Ovary (tissue), 9 donors: Measurements from ENCODE around the gene ZMIZ1. TPM values are rescaled to one million over a fixed set of nuclear protein-coding genes. Genes with fewer than 3 reads are reported as not detected.

Experiments used
- DNase-seq, 5 donors: peaks; one replicate each; pipeline ENCODE4 v3.0.0-alpha.2; 2019 to 2020
- H3K27ac ChIP-seq, 2 donors: fragments of 200-600 bp; one replicate each; pipeline versions ENCODE4 v1.5.1 to v1.8.0; 2019 to 2022
- H3K27me3 ChIP-seq: fragments of 200-600 bp; one replicate; pipeline ENCODE4 v1.8.0; 2022
- H3K36me3 ChIP-seq: fragments of 200-600 bp; sonication (generic); one replicate; pipeline ENCODE4 v1.5.1; 2019
- H3K4me1 ChIP-seq: one replicate; pipeline ENCODE4 v1.8.1; 2013; ENCODE audit warnings: mild to moderate bottlenecking, moderate library complexity; ENCODE audit not compliant: insufficient read depth
- H3K4me3 ChIP-seq: fragments of 200-600 bp; sonication (generic); one replicate; pipeline ENCODE4 v1.5.1; 2017
- H3K9me3 ChIP-seq, 2 donors: fragments of 200-600 bp in 1 of 2; sonication (generic) in 1 of 2; one replicate each; pipeline versions ENCODE4 v1.5.1 to v1.8.1; 2013 to 2019; ENCODE audit warnings: mild to moderate bottlenecking in 1 of 2, moderate library complexity in 1 of 2
- CTCF ChIP-seq, 3 donors: fragments of 450-650 bp in 2 of 3; fragments of 200-600 bp in 1 of 3; IDR thresholded peaks; one replicate each; pipeline versions ENCODE4 v1.5.1 to v1.8.0; 2016 to 2022; ENCODE audit warnings: antibody characterized with exemption in 3 of 3, mild to moderate bottlenecking in 1 of 3
- EP300 ChIP-seq: sonication (generic); formaldehyde crosslinking; IDR thresholded peaks from one replicate; pipeline ENCODE4 v1.6.1; 2017; ENCODE audit warnings: antibody characterized with exemption
- POLR2A ChIP-seq: fragments of 450-650 bp; IDR thresholded peaks from one replicate; pipeline ENCODE4 v1.6.1; 2017; ENCODE audit warnings: antibody characterized with exemption, mild to moderate bottlenecking, moderate library complexity
- WGBS, 3 donors: extraction: QIAGEN DNeasy Blood & Tissue Kit in 1 of 3; methylation state at CpG; one replicate each; pipeline versions ENCODE4 v1.1.5 to v1.1.7; 2013 to 2017; 5-methylcytosine and 5-hydroxymethylcytosine counted together
- intact Hi-C, 4 donors: fragments of 100-400 bp; cut with DNase I; formaldehyde crosslinking; loops; one replicate each; pipeline versions ENCODE4 v1.11.0 to v1.15.1; 2022 to 2023
- polyA plus RNA-seq, 2 donors: library from polyadenylated mRNA; stranded (reverse); fragments of 200-250 nt in 1 of 2; fragments of 350-450 nt in 1 of 2; fragmentation: Illumina TruSeq in 1 of 2; extraction: RNeasy Lipid Tissue Mini Kit (QIAGEN cat#74804) in 1 of 2; gene quantifications; one replicate each; pipeline ENCODE4 v1.2.3, GENCODE V29; 2013 to 2014
- total RNA-seq, 7 donors: library from RNA; depleted of rRNA in 2 of 7; stranded (reverse); fragments of >200 nt in 2 of 7; fragmentation: NEBNext Ultra II Directional in 3 of 7; extraction: Animal tissue kit (Norgen Biotek cat#: 25700) in 3 of 7; gene quantifications; one replicate each; pipeline versions ENCODE4 v1.1.0 to v1.2.4, GENCODE V29; 2016 to 2023
- donor health status: DM: no; HTN: no; CAD: no; lungs with moderate emphysema.
- donor health status: DM: no; HTN: no; CAD: no.
- donor health status: Bipolar disorder and iron deficiency.
- donor health status: DM: yes; HTN: yes; CAD: no.
- donor health status: DM: no; HTN: no; CAD: no.
- donor health status: DM: yes; HTN: yes; CAD: no.

Gene ZMIZ1
- total and polyA plus RNA-seq, 9 donors, result 30.3 to 117 (median 69.1) TPM

DNA sequence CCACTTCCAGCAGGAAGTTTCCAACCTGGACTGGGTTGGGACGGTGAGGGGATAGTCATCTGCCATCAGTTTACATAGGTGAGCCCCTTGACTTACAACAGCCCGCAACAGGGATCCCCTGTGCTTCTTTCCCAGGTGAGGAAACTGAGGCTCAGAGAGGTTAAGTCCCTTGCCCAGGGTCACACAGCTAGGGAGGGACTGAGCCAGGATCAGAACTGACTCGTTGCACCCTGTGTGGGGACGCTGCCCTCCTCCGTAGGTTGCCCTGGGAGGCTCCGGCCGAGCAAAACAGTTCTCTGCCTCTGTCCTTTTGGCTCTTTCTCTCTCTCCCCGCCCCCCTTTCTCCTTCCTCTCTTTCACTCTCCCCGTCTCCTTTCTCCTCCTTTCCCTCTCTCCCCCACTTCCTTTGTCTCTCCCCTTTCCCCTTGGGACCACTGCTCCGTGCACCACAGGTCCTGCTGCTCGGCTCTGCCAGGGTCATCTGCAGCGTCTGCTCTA, 161.1 kb downstream of the ZMIZ1 start:
- no peaks in the 10 kb centered on the region for H3K36me3 ChIP-seq
- H3K4me3 ChIP-seq, result no peak overlapping the region
- WGBS, 3 donors, result 70 to 75% (median 70%) methylated on average over 12 of the region's 12 CpGs
- no peaks in the 10 kb centered on the region for H3K27me3 ChIP-seq
- intact Hi-C loops, result no loop called here
- TF ChIP-seq CTCF (IDR thresholded peaks at IDR 0.05), result no peak
- no peak for TF ChIP-seq POLR2A
- no peak for TF ChIP-seq EP300
- H3K9me3 ChIP-seq, result no peaks in the 10 kb centered on the region
- no peaks in the 10 kb centered on the region for H3K4me1 ChIP-seq
- no peak for DNase-seq
- H3K27ac ChIP-seq, result no peak overlapping the region

DNA sequence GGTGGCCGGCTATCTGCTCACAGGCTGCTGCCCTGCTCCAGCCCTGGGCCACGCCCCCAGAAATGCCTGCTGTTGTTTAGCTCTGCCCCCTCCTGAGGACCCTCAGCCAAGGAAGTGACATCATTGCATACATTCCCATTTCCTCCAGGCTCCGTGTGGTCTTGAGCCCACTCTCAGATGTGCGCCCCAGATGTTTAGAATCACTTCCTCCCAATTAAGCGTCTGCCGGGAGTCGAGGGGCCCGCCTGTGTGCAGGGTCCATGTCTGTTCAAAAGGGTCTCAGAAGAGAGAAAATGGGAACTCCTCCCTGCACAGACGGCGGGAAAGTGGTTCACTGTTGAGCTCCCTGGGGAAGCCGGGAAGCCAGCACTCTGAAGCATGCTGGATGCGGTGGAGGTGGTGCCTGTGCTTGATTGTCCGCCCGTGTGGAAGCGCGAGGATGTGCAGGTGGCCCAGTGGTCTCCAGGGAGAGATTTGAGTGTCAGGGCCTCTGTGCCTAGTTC, 161.6 kb downstream of the ZMIZ1 start:
- WGBS, 3 donors, result 68 to 71% (median 71%) methylated on average over 16 of the region's 16 CpGs
- Histone ChIP-seq H3K36me3 (no peaks in the 10 kb centered on the region), H3K9me3 (no peaks in the 10 kb centered on the region), H3K4me1 (no peaks in the 10 kb centered on the region), H3K27me3 (no peaks in the 10 kb centered on the region), H3K4me3 (no peak overlapping the region), H3K27ac (no peak overlapping the region)
- TF ChIP-seq EP300 (no peak), CTCF (IDR thresholded peaks at IDR 0.05) (no peak), POLR2A (no peak)
- no peak for DNase-seq
- intact Hi-C loops, result no loop called here

GRCh38 chr10:79230850-79231249, 162.1 kb downstream of the ZMIZ1 start:
- Histone ChIP-seq H3K27me3 (no peaks in the 10 kb centered on the region), H3K27ac (no peak overlapping the region), H3K4me1 (no peaks in the 10 kb centered on the region), H3K4me3 (no peak overlapping the region), H3K36me3 (no peaks in the 10 kb centered on the region), H3K9me3 (no peaks in the 10 kb centered on the region)
- TF ChIP-seq POLR2A (no peak), EP300 (no peak), CTCF (IDR thresholded peaks at IDR 0.05) (no peak)
- 89 to 94% (median 89%) methylated on average over 4 of the region's 4 CpGs for WGBS, 3 donors
- intact Hi-C loops, result no loop called here
- no peak for DNase-seq

GRCh38 chr10:79231908-79232307, 163.1 kb downstream of the ZMIZ1 start:
- Histone ChIP-seq H3K4me1 (no peaks in the 10 kb centered on the region), H3K27ac (no peak overlapping the region), H3K36me3 (no peaks in the 10 kb centered on the region), H3K4me3 (no peak overlapping the region), H3K9me3 (no peaks in the 10 kb centered on the region), H3K27me3 (no peaks in the 10 kb centered on the region)
- intact Hi-C loops, result no loop called here
- no peak for DNase-seq
- no peak for TF ChIP-seq POLR2A
- TF ChIP-seq EP300, result no peak
- 67 to 83% (median 76%) methylated on average over 3 of the region's 3 CpGs for WGBS, 3 donors

DNA sequence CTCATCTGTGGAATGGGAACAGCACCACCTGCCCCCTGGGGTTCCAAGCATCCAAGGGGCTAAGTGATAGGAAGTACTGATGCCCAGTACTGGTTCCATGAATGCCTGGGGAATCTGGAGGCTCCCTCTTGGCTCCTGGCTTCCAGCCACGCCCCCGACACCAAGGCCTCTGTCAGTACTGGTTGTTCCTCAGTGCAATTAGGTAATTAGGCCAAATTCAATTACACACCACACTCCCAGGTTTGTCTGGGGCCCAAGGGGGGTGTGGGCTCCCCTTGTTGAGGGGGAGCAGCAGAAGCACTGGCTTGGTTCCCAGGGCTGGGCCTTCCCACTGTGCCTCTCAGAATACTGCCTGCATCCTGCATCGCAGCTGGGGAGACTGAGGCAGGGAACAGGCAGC, 164.1 kb downstream of the ZMIZ1 start:
- Histone ChIP-seq H3K27ac (no peak overlapping the region), H3K4me3 (no peak overlapping the region), H3K36me3 (no peaks in the 10 kb centered on the region), H3K4me1 (peaks cover 7% of the 10 kb centered on the region), H3K27me3 (no peaks in the 10 kb centered on the region), H3K9me3 (no peaks in the 10 kb centered on the region)
- 67 to 78% (median 77%) methylated on average over 3 of the region's 3 CpGs for WGBS, 3 donors
- TF ChIP-seq CTCF (IDR thresholded peaks at IDR 0.05), result no peak
- TF ChIP-seq EP300, result no peak
- TF ChIP-seq POLR2A, result no peak
- peak in 1 of 5 donors; percentile 60 for DNase-seq
- intact Hi-C loops, result no loop called here
